ENCODE measurements around the gene MADD.

The MADD gene

DNA sequence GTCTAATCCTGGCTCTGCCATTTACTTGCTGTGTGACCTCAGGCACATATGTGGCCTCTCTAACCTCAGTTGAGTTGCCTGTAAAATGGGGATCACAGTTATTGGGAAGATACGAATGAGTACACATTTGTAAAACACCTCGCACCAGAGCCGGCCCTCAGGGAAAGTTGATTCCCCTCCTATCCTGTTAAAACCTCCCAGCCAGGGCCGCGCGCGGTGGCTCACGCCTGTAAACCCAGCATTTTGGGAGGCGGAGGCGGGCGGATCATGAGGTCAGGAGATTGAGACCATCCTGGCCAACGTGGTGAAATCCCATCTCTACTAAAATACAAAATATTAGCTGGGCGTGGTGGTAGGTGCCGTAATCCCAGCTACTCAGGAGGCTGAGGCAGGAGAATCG, 90.4 kb downstream of the MADD start:
- no peak for DNase-seq

DNA sequence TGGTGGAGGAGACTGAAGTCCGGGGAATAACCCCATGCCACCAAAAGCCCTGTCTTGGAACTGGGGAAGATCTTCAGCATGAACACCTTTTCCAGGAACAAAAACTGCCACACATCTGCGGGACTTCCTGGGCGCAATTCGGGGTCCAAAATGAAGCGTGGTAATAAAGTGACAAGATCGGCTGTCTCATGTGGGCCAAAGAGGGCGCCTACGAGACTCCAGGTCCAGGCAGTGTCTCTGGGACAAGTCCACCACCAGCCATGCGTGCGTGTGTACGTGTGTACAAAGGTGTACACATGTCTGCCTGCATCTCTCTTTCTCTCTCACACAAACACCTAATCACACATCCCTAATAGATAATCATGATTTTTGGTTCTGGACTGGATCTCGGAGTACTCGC, 91.5 kb downstream of the MADD start:
- no peak for DNase-seq

DNA sequence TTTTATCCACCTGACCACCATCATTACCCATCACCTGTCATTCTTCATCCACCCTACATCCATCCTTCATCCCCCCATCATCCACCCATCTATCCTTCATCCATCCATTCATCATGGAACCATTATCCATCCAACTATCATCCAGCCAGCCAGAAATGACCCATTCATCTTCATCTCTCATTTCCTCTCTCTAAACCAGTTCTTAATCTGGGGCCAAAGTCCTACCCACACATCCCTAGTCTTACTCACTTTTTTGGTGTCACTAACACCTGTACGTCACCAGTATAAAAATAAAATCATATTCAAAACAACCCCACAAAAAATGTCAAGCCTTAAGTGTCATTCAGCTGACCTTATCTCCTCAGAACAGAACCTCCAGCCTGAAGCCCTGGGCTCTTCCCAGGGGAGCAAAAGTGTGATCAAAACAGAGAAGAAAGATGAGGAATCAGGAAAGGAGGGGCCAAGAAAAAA, 96.1 kb downstream of the MADD start:
- DNase-seq, result no peak

DNA sequence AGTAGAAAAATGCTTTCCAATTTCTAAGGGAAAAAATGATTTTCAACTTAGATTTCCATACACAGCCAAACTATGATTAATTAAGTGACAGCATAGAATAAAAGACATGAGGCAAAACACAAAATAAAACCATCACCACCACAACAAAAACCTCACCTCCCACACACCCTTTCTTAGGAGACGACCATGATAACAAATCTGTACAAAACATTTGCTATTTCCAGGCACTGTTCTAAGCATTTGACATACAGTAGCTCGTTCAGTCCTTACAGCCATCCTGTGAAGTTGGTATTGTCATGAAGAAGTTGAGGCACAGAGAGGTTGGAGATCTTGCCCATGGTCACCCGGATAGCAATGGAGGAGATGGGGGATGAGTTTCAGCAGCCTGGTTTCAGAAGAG, 99.7 kb downstream of the MADD start:
- peak; percentile 37 for DNase-seq

DNA sequence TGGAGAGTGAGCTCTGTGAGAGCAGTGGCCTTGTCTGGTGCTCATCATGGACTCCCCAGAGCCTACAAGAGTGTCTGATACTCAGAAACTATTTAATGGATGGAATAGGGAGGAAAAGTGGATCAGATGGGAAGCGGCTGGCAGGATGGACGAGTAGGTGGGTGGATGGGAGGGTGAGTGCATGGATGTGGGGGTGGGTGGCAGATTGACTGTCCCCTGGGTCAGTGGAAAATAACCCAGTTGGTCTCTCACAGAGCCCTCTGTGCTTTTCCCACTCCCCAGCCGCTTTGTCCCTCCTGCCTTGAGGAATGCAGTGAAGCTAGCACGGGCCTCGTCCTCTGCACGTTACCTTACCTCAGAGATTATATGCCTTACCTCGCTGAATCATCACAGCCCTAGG, 102.5 kb downstream of the MADD start:
- DNase-seq, result no peak

DNA sequence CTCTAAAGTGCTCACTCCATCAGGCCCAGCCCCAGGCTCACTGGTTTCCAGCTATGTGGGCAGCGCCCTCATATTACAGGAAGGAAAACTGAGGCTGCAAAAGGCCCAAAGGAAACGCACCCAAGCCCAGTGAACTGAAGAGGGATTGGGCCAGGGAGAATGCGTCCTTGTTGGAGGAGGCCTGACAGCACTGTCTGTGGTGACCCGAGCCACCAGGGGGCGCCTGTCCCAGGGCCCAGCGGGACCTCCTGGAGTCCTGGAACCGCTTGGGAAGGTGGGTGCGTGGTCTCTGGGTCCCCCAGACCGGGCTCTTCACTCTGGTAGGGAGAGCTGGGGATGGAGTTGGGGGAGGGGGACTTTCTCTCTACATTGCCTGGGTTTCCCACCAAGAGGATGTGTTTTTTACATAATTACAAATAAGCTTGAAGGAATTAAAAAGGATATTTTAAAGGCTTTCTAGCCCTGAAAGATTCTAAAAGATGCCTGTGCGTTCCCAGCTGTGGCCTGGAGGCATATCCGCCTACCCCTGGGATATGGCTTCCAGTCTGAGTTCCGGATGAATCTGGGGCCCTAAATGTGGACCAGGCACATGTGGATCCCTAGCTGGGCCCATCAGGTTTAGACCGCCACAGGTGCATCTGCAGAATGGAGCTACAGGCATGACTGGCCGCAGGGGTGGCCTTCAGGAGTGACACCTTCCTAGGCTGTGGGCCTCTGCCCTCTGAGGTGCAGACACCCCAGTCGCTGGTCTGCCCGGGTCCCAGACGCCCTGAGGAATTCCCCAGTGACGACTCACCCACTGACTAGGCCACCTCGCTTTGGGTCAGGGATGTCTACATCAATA, 104.2 kb downstream of the MADD start:
- peak; percentile 87 for DNase-seq

DNA sequence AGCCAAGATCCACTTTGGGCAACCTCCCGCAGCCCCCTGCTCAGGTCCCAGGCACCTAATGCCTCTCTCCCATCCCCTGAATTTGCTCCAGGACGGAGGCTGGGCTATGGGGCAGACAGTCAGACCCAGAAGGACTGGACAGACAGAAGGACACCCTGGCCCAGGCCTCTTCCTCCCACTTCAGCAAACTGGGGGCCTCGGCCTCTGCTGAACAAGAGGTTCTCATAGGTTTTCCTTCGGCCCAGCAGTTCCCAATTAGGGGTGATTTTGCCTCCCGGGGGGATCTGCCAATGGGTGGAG, 104.7 kb downstream of the MADD start:
- no peak for DNase-seq

DNA sequence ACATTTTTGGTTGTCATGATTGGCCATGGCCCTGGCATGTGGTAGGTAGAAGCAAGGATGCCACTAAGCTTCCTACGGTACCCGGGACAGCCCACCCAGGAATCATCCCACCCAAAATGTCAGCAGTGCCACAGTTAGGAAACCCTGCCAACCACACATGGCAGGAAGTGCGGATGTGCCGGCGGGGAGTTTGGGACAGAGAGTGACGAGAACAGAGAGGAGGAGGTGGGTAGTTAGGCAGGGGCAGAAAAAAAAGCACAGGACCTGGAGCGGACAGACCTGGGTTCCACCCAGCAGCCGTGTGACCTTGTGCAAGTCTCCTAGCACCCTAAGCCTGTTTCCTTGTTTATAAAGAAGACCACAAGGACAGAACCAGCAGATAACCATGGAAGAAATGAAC, 105.1 kb downstream of the MADD start:
- DNase-seq, result no peak

DNA sequence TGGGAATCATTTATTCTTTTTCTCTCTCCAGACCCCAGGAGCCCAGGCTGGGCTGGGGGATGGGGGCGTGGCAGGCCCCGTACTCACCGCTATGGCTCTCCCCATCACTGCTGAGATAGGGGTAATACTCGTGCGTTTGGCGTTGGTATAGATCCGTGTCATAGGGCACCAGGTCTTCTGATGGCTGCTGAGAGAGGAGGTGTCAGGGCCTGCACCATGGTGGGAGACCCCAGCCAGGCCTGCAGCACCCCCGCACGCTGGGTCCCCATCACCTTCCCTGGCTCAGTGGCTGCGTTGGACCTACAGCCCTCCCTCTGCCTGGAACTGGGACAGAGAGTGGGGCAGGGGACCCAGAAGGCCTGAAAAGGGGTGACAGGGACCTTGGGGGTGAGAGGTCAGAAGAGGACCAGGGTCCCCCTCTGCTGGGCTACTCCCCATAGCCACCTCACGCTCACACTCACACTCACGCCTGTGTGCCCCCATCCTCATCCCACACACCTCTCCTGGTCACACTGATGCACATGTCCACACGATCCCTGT, 105.7 kb downstream of the MADD start:
- DNase-seq, result no peak

DNA sequence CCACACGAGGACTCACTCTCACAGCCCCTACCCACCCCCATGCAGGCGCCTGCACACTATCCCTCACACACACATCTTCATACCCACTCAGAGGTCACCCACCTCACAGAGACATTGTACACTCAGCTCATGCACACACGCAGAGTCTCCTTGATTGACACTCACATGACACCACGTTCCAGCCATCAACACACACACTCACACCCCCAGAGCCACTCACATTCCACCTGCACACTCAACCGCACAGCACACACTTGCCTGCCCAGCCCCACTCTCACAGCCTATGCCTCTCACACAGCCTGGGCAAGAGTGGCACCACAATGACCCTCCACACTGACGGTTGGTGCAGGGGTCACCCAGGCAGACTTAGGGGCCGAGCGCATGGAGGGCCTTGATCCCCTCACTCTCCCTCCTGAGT, 106.2 kb downstream of the MADD start:
- no peak for DNase-seq

DNA sequence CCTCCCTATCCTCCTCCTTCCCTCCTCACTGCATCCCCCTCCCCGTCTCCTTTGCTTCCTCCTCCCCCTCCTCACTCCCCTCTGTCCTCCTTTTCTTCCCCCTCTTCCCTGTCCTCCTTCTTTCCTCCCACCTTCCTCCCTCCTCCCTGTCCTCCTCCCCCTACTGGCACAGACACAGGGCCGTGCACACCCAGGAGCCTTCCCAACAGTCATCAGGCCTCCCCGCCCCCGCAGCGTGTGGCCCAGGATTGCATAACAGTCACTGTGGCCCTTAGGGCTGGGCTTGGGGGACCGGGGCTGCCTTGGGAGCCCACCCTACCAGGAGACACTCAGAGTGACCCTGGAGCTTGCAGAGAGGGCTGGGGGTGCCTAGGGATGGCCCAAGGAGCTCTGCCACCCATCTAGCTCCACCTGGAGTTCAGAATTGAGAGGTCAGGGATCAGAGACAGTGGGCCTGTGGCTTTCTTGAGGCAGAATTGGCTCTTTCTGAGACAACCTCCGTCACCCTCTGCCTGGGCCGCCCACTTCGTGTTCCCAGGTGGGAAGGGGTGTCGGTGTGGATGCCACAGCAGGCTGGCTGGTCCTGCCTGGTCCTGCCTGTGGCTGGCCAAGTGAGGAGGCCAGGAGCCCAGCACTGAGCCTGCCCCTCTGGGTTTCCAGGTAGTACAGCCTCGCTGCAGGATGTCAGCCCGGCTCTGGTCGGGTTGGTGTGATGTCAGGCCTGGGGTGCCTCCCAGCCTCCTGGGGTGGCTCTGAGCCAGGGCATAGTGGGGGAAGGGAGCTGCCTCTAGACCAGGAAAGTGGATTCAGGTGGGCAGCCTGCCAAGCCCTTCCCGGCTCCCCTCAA, 106.8 kb downstream of the MADD start:
- peak; percentile 75 for DNase-seq

DNA sequence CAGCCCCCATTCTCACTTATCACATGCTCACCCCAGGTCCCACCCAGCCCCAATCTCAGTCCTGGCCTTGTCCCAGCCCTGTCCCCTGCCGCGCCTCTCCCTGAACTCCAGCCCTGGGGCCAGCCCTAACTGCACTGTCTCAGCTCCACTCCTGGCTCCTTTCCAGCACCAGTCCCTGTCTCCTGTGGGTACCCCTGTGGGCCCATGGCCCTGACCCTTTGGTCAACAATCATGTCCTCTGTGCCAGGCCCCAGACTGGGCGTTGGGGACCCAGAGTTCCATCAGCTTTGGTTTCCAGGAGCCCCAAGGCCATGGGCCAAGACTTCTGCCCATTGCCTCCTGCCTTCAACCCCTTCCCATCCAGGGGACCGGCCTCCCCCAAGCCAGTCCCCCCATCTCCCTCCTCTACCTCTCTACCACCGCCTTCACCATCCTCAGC, 107.7 kb downstream of the MADD start:
- peak; percentile 59 for DNase-seq

DNA sequence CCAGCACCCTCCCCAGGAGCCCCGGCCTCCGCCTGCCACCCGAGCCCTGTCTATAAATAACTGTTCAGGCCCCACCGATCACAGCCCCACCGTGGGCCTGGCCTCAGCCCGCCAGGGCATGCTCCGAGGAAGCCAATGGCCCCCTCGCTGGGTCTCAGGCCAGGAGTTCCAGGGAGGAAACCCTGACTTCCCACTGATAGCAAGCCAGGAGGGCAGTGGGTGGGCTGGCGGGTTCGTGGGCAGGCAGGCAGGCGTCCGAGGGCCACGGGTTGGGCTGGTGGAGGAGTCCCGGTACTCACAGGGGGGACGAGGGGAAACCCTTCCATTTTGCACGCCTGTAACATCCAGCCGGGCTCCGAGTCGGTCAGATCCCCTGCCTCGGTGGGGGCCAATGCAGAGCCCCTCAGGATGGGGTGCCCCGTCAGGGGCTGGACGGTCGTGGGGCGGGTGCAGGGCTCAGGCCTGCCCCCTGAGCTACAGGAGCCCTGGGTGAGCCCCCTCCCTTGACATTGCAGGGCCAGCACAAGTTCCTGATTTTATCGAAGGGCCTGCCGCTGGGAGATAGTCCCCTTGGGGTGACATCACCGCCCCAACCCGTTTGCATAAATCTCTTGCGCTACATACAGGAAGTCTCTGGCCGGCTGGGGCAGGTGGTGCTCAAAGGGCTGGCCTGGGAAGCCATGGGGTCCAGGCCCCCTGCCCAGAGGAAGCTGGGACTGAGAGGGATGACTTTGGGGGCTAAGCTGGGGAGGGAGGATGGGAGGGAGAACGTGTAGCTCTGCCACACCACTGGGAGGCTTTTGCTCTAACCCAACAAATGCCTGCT, 108.3 kb downstream of the MADD start, which contains the start of gene SPI1:
Gene SPI1, minus strand, starts transcription at position 538 of the 826 bp plus-strand sequence. Its CDS starts 194 bp downstream, at position 344.
- DNase-seq, result peak; percentile 98

DNA sequence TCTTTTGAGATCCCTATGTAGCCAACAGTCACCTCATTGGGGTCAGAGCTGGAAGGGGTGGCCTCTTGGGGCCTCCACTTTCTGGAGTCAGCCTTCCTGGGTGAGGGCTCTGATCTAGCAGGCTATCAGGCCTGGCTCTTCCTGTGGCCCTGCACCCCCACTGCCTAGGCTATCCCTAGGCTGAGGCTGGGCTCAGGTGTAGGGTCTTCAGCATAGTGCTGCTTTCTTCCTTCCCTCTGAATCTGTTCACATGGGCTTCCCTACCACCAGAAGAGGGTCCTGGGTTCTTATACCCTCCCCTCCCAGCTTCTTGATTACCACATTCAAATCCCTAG, 108.9 kb downstream of the MADD start:
- no peak for DNase-seq

DNA sequence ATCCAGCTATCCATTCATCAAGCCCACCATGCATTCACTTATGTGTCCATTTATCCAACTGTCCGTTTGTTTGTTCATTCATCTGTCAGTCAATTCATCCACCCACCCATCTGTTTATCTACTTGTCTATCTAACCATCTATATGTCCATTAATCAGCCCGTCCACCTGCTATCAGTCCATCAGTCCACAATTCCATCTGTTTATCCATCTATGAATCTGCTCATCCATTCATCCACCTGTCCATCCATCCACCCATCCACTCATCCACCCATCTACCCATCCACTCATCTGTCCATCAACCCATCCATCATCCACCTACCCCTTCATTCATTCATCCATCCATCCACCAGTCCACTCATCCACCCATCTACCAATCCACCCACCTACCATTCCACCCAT, 109.4 kb downstream of the MADD start:
- DNase-seq, result no peak
